Mesodermal cell (in vitro differentiated cells): Measurements from ENCODE around the gene TCF19.

Experiments
- H3K27ac ChIP-seq: 2 replicates; pipeline ENCODE4 v1.7.0; 2013; ENCODE audit warnings: mild to moderate bottlenecking, low read depth, low read length, moderate library complexity; ENCODE audit not compliant: severe bottlenecking
- H3K36me3 ChIP-seq: 2 replicates; pipeline ENCODE4 v1.7.1; 2013; ENCODE audit warnings: mild to moderate bottlenecking, low read length, moderate library complexity; ENCODE audit not compliant: control insufficient read depth, insufficient read depth
- H3K4me1 ChIP-seq: one replicate; pipeline ENCODE4 v1.7.1; 2013; ENCODE audit warnings: mild to moderate bottlenecking, low read length; ENCODE audit not compliant: insufficient read depth, control insufficient read depth, poor library complexity, severe bottlenecking
- H3K4me3 ChIP-seq: 2 replicates; pipeline ENCODE4 v1.7.0; 2013; ENCODE audit warnings: low read length, control low read depth, mild to moderate bottlenecking; ENCODE audit not compliant: insufficient read depth, poor library complexity, severe bottlenecking; ENCODE audit errors: extremely low read depth
- H3K9me3 ChIP-seq: 2 replicates; pipeline ENCODE4 v1.7.1; 2013; ENCODE audit warnings: mild to moderate bottlenecking, low read length, moderate library complexity; ENCODE audit not compliant: control insufficient read depth
- WGBS, 2 experiments: methylation state at CpG; one replicate each; pipeline ENCODE4 v1.1.5; 2013; ENCODE audit warnings: missing lambda C conversion rate in 2 of 2; ENCODE audit not compliant: insufficient coverage in 2 of 2; 5-methylcytosine and 5-hydroxymethylcytosine counted together

Gene TCF19

GRCh38 chr6:31145386-31145785, 13.0 kb upstream of the TCF19 start:
- H3K36me3 ChIP-seq, result peaks cover 31% of the 10 kb centered on the region
- WGBS, 2 experiments, result 97 to 98% methylated on average over 9 to 10 of the region's 10 CpGs

GRCh38 chr6:31149827-31150447, 8.5 kb upstream of the TCF19 start:
- H3K4me1 ChIP-seq, result no peaks in the 10 kb centered on the region
- no peak overlapping the region for H3K4me3 ChIP-seq
- no peak overlapping the region for H3K27ac ChIP-seq
- H3K36me3 ChIP-seq, result peaks cover 39% of the 10 kb centered on the region
- no peaks in the 10 kb centered on the region for H3K9me3 ChIP-seq
- 96 to 100% methylated on average over 5 to 6 of the region's 6 CpGs for WGBS, 2 experiments

More at GRCh38 chr6:31145386-31145785, 13.0 kb upstream of the TCF19 start:
- H3K27ac ChIP-seq, result no peak overlapping the region
- peaks cover 19% of the 10 kb centered on the region for H3K4me1 ChIP-seq
- H3K9me3 ChIP-seq, result no peaks in the 10 kb centered on the region
- no peak overlapping the region for H3K4me3 ChIP-seq

- H3K36me3 ChIP-seq, result peaks cover 48% of the 10 kb centered on the region
- H3K4me1 ChIP-seq, result peaks cover 5% of the 10 kb centered on the region
- H3K4me3 ChIP-seq, result no peak overlapping the region
- WGBS, 2 experiments, result 83 to 93% methylated on average over 3 to 7 of the region's 7 CpGs
- H3K9me3 ChIP-seq, result no peaks in the 10 kb centered on the region
- H3K27ac ChIP-seq, result no peak overlapping the region
Observed at GRCh38 chr6:31152781-31153180, 5.6 kb upstream of the TCF19 start.

- Histone ChIP-seq H3K9me3 (no peaks in the 10 kb centered on the region), H3K27ac (no peak overlapping the region), H3K4me1 (peaks cover 5% of the 10 kb centered on the region), H3K4me3 (no peak overlapping the region), H3K36me3 (peaks cover 42% of the 10 kb centered on the region)
- 94 to 95% methylated on average over 15 of the region's 15 CpGs for WGBS, 2 experiments
Observed at GRCh38 chr6:31154436-31154835, 4.0 kb upstream of the TCF19 start.

- H3K4me1 ChIP-seq, result peaks cover 5% of the 10 kb centered on the region
- WGBS, 2 experiments, result 98 to 100% methylated on average over 3 to 7 of the region's 7 CpGs
Observed at GRCh38 chr6:31156641-31157040, 1.7 kb upstream of the TCF19 start.

GRCh38 chr6:31157513-31158139, 763 bp upstream of the TCF19 start, which contains the start of gene CCHCR1:
TSS of gene CCHCR1 (minus strand) at chr6:31157802. CDS start at chr6:31157600, 202 bp downstream.
- 8 to 12% methylated on average over 11 to 12 of the region's 14 CpGs for WGBS, 2 experiments
- H3K9me3 ChIP-seq, result no peaks in the 10 kb centered on the region
- no peak within 1 kb of the TSS for H3K27ac ChIP-seq
- peaks cover 41% of the 10 kb centered on the region for H3K36me3 ChIP-seq
- H3K4me1 ChIP-seq, result peaks cover 5% of the 10 kb centered on the region
- H3K4me3 ChIP-seq, result peak within 1 kb of the TSS; percentile 74

More at GRCh38 chr6:31156641-31157040, 1.7 kb upstream of the TCF19 start:
- H3K9me3 ChIP-seq, result no peaks in the 10 kb centered on the region
- H3K4me3 ChIP-seq, result no peak overlapping the region
- H3K36me3 ChIP-seq, result peaks cover 33% of the 10 kb centered on the region
- no peak overlapping the region for H3K27ac ChIP-seq

GRCh38 chr6:31158863-31159855, 770 bp downstream of the TCF19 start:
- Histone ChIP-seq H3K27ac (no peak overlapping the region), H3K9me3 (no peaks in the 10 kb centered on the region), H3K4me3 (peak overlapping the region; percentile 74), H3K4me1 (peaks cover 5% of the 10 kb centered on the region), H3K36me3 (peaks cover 48% of the 10 kb centered on the region)
- WGBS, 2 experiments, result 15 to 17% methylated on average over 30 to 31 of the region's 35 CpGs

GRCh38 chr6:31161216-31162126, 3.1 kb downstream of the TCF19 start:
- peaks cover 5% of the 10 kb centered on the region for H3K4me1 ChIP-seq
- peaks cover 28% of the 10 kb centered on the region for H3K36me3 ChIP-seq
- H3K9me3 ChIP-seq, result no peaks in the 10 kb centered on the region
- H3K4me3 ChIP-seq, result no peak overlapping the region
- WGBS, 2 experiments, result 94 to 95% methylated on average over 16 to 17 of the region's 19 CpGs
- no peak overlapping the region for H3K27ac ChIP-seq

- no peak overlapping the region for H3K27ac ChIP-seq
- H3K9me3 ChIP-seq, result no peaks in the 10 kb centered on the region
- no peaks in the 10 kb centered on the region for H3K4me1 ChIP-seq
- WGBS, 2 experiments, result 84 to 87% methylated on average over 11 of the region's 13 CpGs
- H3K4me3 ChIP-seq, result no peak overlapping the region
- H3K36me3 ChIP-seq, result peaks cover 24% of the 10 kb centered on the region
Observed at GRCh38 chr6:31162463-31163165, 4.2 kb downstream of the TCF19 start.
